Testis (tissue), 3 donors: ENCODE data around the gene CALHM1. TPM values are rescaled to one million over a fixed set of nuclear protein-coding genes. Genes with fewer than 3 reads are reported as not detected.

Experiments
- DNase-seq: peaks from one replicate; pipeline ENCODE4 v3.0.0-alpha.2; 2019
- H3K27ac ChIP-seq, 2 donors: fragments of 200-600 bp; sonication (generic); one replicate each; pipeline ENCODE4 v1.5.1; 2019
- H3K27me3 ChIP-seq: fragments of 200-600 bp; sonication (generic); one replicate; pipeline ENCODE4 v1.5.1; 2019
- H3K36me3 ChIP-seq: fragments of 200-600 bp; sonication (generic); one replicate; pipeline ENCODE4 v1.5.1; 2017; ENCODE audit warnings: low read depth; ENCODE audit errors: missing control alignments
- H3K4me1 ChIP-seq: fragments of 200-600 bp; sonication (generic); one replicate; pipeline ENCODE4 v1.5.1; 2019
- H3K4me3 ChIP-seq, 2 donors: fragments of 200-600 bp; sonication (generic); one replicate each; pipeline ENCODE4 v1.5.1; 2017 to 2019
- H3K9me3 ChIP-seq: fragments of 200-600 bp; sonication (generic); one replicate; pipeline ENCODE4 v1.5.1; 2017
- POLR2A ChIP-seq: fragments of 450-650 bp; IDR thresholded peaks from one replicate; pipeline ENCODE4 v1.6.1; 2017; ENCODE audit warnings: antibody characterized with exemption, mild to moderate bottlenecking, moderate library complexity
- WGBS, 2 donors: methylation state at CpG; one replicate each; pipeline ENCODE4 v1.1.5; 2018; 5-methylcytosine and 5-hydroxymethylcytosine counted together
- intact Hi-C: fragments of 100-400 bp; cut with DNase I; formaldehyde crosslinking; loops from one replicate; pipeline ENCODE4 v1.15.1; 2023; ENCODE audit warnings: low total_unique reads
- polyA plus RNA-seq: library from polyadenylated mRNA; stranded (reverse); fragments of 350-450 nt; fragmentation: Illumina TruSeq; extraction: RNeasy Lipid Tissue Mini Kit (QIAGEN cat#74804); gene quantifications from one replicate; pipeline ENCODE4 v1.2.3, GENCODE V29; 2014; ENCODE audit warnings: low read depth, low replicate concordance; ENCODE audit not compliant: insufficient read depth
- total RNA-seq, 2 donors: library from RNA; depleted of rRNA; stranded (reverse); fragments of >200 nt; gene quantifications; one replicate each; pipeline ENCODE4 v1.2.3, GENCODE V29; 2016
- TF ChIP-seq, protein P1 (sequence below), 3 experiments: fragments of 450-650 bp in 2 of 3; fragments of 200-600 bp in 1 of 3; sonication (generic) in 1 of 3; IDR thresholded peaks; one replicate each; pipeline ENCODE4 v1.5.1; 2016 to 2019; ENCODE audit warnings: antibody characterized with exemption in 3 of 3, mild to moderate bottlenecking in 2 of 3, moderate library complexity in 1 of 3

The CALHM1 gene
- total and polyA plus RNA-seq, 3 donors from 2014 or later: 0.24 to 0.50 TPM; not detected in 1

DNA sequence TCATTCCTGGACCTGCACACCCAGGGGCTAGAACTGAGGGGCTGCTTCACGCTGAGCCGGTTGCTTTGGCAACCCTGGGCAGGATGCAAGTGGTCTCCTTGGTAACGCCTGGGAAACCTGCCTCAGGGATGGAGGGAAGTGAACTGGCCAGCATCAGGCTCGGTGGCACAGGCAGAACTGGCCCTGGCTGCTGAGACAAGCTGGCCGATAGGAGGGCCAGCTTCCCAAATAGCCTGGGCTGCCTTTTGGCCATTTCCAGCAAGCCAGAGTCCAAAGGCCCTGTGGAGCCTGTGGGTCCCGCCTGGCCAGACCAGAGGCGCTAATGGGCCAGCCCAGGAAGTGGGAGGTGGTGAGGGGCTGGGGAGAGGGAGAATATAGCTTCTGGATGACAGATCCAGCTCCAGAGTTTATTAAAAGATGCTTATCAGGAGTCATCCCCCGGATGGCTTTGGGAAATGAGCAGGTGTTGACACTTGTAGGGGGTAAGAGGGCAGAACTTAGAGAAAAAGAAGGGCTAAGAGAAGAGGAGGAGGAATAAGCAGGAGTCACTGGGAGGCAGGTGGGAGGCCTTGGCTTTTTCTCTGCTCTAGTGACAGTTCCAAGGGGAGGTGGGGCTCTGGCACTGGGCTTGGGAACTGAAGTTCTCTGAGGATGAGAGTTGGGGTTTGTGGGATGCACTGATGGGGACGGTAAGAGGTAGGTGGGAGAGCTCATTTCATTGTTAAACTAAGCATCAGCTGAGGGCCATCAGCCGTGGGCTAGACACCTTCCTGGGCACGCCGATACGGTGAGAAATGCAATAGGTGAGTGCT lies 44.4 kb upstream of the CALHM1 start:
- Histone ChIP-seq H3K4me1 (peaks cover 37% of the 10 kb centered on the region), H3K27ac (peak overlapping the region in 1 of 2 donors; percentile 39), H3K9me3 (no peaks in the 10 kb centered on the region), H3K27me3 (no peaks in the 10 kb centered on the region), H3K36me3 (no peaks in the 10 kb centered on the region), H3K4me3 (no peak overlapping the region)
- TF ChIP-seq POLR2A: no peak
- TF ChIP-seq, protein P1, sequence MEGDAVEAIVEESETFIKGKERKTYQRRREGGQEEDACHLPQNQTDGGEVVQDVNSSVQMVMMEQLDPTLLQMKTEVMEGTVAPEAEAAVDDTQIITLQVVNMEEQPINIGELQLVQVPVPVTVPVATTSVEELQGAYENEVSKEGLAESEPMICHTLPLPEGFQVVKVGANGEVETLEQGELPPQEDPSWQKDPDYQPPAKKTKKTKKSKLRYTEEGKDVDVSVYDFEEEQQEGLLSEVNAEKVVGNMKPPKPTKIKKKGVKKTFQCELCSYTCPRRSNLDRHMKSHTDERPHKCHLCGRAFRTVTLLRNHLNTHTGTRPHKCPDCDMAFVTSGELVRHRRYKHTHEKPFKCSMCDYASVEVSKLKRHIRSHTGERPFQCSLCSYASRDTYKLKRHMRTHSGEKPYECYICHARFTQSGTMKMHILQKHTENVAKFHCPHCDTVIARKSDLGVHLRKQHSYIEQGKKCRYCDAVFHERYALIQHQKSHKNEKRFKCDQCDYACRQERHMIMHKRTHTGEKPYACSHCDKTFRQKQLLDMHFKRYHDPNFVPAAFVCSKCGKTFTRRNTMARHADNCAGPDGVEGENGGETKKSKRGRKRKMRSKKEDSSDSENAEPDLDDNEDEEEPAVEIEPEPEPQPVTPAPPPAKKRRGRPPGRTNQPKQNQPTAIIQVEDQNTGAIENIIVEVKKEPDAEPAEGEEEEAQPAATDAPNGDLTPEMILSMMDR (IDR thresholded peaks at IDR 0.05): no peak
- intact Hi-C loops: no loop called here
- 70 to 83% methylated on average over 10 to 13 of the region's 13 CpGs for WGBS, 2 donors
- DNase-seq: no peak

DNA sequence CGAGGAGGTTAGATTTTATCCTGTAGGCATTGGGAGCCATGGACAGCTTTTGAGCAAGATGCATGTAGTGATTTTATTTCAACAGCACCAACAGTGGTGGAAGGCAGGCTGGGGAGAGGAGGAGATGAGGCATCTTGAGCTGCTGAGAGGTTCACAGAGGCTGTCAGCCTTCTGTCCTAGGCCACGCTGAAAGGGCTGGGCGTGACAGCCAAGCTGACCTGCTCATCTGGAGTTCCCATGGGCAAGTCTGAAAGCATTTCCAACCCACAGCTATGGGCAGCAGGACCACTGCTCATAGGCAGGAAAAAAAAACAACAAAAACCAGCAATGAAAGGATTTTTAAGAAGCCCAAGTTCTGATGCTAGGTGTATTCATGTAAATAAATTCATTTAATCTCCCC lies 42.5 kb upstream of the CALHM1 start:
- no peak for DNase-seq
- intact Hi-C loops: no loop called here
- Histone ChIP-seq H3K9me3 (no peaks in the 10 kb centered on the region), H3K27ac (peak overlapping the region in 1 of 2 donors; percentile 25), H3K4me3 (no peak overlapping the region), H3K36me3 (no peaks in the 10 kb centered on the region), H3K27me3 (no peaks in the 10 kb centered on the region), H3K4me1 (peaks cover 37% of the 10 kb centered on the region)
- TF ChIP-seq POLR2A: no peak
- TF ChIP-seq, protein P1 (IDR thresholded peaks at IDR 0.05): no peak
- 71 to 79% methylated on average over 3 of the region's 3 CpGs for WGBS, 2 donors

DNA sequence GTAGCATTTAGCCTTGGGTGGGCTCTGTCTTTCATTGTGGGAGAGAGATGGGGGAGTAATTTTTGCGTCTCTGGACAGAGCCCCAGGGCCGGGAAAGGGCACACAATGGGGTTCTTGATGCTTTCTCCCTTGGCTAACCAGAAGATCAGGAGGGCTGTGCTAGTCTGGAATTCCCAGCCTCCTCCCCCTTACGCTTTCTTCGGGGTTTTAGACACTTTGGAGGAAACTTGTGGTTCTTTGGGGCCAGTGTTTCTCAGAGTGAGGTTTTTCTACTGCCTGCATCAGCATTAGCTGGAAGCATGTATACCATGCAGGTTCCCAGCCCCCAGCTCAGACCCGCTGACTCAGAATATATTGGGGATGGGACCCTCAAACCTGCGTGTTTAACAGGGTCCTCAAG lies 41.8 kb upstream of the CALHM1 start:
- peak; percentile 61 for DNase-seq
- intact Hi-C loops: no loop called here
- Histone ChIP-seq H3K27ac (peak overlapping the region in 1 of 2 donors; percentile 25), H3K27me3 (no peaks in the 10 kb centered on the region), H3K4me3 (no peak overlapping the region), H3K4me1 (peaks cover 35% of the 10 kb centered on the region), H3K9me3 (no peaks in the 10 kb centered on the region), H3K36me3 (no peaks in the 10 kb centered on the region)
- WGBS, 2 donors: 54 to 66% methylated on average over 6 of the region's 6 CpGs
- TF ChIP-seq, protein P1 (IDR thresholded peaks at IDR 0.05): no peak
- no peak for TF ChIP-seq POLR2A

DNA sequence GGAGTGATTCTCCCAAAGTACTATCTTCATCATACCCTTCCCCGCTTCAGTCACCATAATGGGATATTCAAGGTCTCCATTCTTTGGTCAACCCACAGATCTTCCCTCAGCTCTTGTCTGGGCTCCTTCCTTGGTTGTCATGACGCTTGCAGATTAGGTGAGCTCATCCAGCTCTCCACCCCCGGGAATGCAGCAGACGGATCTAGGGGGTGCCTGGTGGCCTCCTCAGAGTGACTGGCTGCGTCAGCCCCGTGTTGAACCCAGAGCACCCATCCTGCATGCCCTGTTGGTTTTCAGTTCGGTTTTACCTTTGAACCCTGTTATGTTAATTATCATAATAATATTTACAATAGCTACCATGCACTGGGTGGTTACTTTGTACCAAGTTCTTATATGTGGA lies 41.2 kb upstream of the CALHM1 start:
- intact Hi-C loops: no loop called here
- Histone ChIP-seq H3K27me3 (no peaks in the 10 kb centered on the region), H3K27ac (no peak overlapping the region), H3K4me3 (no peak overlapping the region), H3K36me3 (no peaks in the 10 kb centered on the region), H3K4me1 (peaks cover 32% of the 10 kb centered on the region), H3K9me3 (no peaks in the 10 kb centered on the region)
- TF ChIP-seq POLR2A: no peak
- TF ChIP-seq, protein P1 (IDR thresholded peaks at IDR 0.05): no peak
- DNase-seq: no peak
- WGBS, 2 donors: 65 to 70% methylated on average over 7 of the region's 7 CpGs
